KMS-11 (cell line): Measurements from ENCODE around the gene LONP2.

Experiments
- H2AFZ ChIP-seq: fragments of 200-600 bp; sonication (generic); 2 replicates; pipeline ENCODE4 v1.6.1; 2016; ENCODE audit warnings: antibody characterized with exemption, mixed run types, low read depth
- H3K27ac ChIP-seq: fragments of 200-600 bp; sonication (generic); 2 replicates; pipeline ENCODE4 v1.6.1; 2016; ENCODE audit warnings: mild to moderate bottlenecking, mixed run types
- H3K27me3 ChIP-seq: fragments of 200-600 bp; sonication (generic); 2 replicates; pipeline ENCODE4 v1.6.1; 2017; ENCODE audit warnings: mild to moderate bottlenecking, low read depth, mixed run types, moderate library complexity; ENCODE audit not compliant: insufficient read depth
- H3K36me3 ChIP-seq: fragments of 200-600 bp; sonication (generic); 2 replicates; pipeline ENCODE4 v1.6.1; 2017; ENCODE audit warnings: mild to moderate bottlenecking, mixed run types; ENCODE audit not compliant: insufficient read depth
- H3K4me1 ChIP-seq: fragments of 200-600 bp; sonication (generic); 2 replicates; pipeline ENCODE4 v1.6.1; 2016; ENCODE audit warnings: mild to moderate bottlenecking, low read depth, mixed run types; ENCODE audit not compliant: poor library complexity, severe bottlenecking
- H3K4me2 ChIP-seq: fragments of 200-600 bp; sonication (generic); 2 replicates; pipeline ENCODE4 v1.7.0; 2016; ENCODE audit warnings: mild to moderate bottlenecking, mixed run types
- H3K4me3 ChIP-seq: fragments of 200-600 bp; sonication (generic); IDR thresholded peaks from 2 replicates; pipeline ENCODE4 v1.6.1; 2017; ENCODE audit warnings: low read depth, low read length, mixed read lengths; ENCODE audit not compliant: insufficient read depth
- H3K79me2 ChIP-seq: fragments of 200-600 bp; sonication (generic); 2 replicates; pipeline ENCODE4 v1.6.1; 2016; ENCODE audit warnings: low read depth, mixed run types; ENCODE audit not compliant: insufficient read depth
- H3K9ac ChIP-seq: fragments of 200-600 bp; sonication (generic); 2 replicates; pipeline ENCODE4 v1.6.1; 2016; ENCODE audit warnings: mild to moderate bottlenecking, mixed run types
- H4K20me1 ChIP-seq: fragments of 200-600 bp; sonication (generic); 2 replicates; pipeline ENCODE4 v1.6.1; 2016; ENCODE audit warnings: mild to moderate bottlenecking, mixed run types; ENCODE audit not compliant: insufficient read depth
- TF ChIP-seq, protein P1 (sequence below): fragments of 200-600 bp; sonication (generic); conservative IDR thresholded peaks from 2 replicates; pipeline ENCODE4 v1.6.1; 2017; ENCODE audit warnings: low read depth, mild to moderate bottlenecking, antibody characterized with exemption, low read length, moderate library complexity, mixed read lengths

The LONP2 gene

DNA sequence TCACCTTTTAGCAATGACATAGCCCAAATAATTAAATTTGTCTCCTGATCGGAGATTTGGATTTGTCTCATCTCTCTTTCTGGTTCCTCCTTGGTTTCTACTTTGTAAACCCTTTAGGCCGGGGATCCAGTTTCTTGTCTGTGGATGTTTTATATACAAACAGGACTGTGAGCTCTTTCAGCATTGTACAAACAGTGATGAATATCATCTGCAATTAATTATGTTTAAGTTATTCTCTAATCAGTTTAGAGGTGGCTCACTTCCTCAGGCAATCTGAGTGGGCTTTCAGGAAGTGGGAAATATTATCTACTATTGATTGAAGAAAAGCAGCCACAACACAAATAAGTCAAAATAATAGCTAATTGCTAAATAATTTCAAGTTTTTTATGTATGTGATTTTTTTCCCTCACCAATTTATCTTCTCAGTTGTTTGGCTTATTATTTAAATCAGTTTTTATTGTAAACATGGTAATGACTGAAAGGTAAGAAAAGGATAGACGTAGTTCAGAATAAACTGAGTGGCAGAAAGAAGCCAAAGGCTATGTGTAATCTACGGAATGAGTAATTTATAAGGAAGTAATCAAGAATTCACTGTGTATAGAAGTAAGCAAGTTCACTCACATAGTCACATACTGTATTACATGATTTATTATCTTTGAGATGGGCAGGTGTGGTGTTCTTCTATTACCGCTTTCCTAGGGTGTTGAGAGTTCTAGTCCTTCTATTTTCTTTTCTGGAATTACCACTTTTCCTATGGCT lies 6.6 kb downstream of the LONP2 start:
- TF ChIP-seq, protein P1, sequence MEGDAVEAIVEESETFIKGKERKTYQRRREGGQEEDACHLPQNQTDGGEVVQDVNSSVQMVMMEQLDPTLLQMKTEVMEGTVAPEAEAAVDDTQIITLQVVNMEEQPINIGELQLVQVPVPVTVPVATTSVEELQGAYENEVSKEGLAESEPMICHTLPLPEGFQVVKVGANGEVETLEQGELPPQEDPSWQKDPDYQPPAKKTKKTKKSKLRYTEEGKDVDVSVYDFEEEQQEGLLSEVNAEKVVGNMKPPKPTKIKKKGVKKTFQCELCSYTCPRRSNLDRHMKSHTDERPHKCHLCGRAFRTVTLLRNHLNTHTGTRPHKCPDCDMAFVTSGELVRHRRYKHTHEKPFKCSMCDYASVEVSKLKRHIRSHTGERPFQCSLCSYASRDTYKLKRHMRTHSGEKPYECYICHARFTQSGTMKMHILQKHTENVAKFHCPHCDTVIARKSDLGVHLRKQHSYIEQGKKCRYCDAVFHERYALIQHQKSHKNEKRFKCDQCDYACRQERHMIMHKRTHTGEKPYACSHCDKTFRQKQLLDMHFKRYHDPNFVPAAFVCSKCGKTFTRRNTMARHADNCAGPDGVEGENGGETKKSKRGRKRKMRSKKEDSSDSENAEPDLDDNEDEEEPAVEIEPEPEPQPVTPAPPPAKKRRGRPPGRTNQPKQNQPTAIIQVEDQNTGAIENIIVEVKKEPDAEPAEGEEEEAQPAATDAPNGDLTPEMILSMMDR: no peak
- H2AFZ ChIP-seq: no peak overlapping the region
- H3K36me3 ChIP-seq: no peaks in the 10 kb centered on the region
- peaks cover 40% of the 10 kb centered on the region for H3K79me2 ChIP-seq
- no peak overlapping the region for H3K4me2 ChIP-seq
- no peak overlapping the region for H3K27ac ChIP-seq
- no peaks in the 10 kb centered on the region for H4K20me1 ChIP-seq
- H3K9ac ChIP-seq: no peak overlapping the region
- no peaks in the 10 kb centered on the region for H3K27me3 ChIP-seq
- no peak overlapping the region for H3K4me3 ChIP-seq
- peaks cover 8% of the 10 kb centered on the region for H3K4me1 ChIP-seq

DNA sequence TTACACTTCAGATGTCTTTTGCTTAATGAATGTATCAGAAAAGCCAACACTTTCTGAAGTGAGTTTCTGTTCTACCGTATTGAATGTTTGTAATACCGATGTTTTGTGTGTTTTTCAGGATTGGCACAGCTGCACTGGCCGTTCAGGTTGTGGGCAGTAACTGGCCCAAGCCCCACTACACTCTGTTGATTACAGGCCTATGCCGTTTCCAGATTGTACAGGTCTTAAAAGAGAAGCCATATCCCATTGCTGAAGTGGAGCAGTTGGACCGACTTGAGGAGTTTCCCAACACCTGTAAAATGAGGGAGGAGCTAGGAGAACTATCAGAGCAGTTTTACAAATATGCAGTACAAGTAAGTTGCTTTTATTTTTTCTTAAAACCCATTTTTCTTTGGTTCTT lies 7.9 kb downstream of the LONP2 start:
- Histone ChIP-seq H4K20me1 (no peaks in the 10 kb centered on the region), H3K4me2 (no peak overlapping the region), H3K4me1 (no peaks in the 10 kb centered on the region), H3K79me2 (peaks cover 27% of the 10 kb centered on the region; the same call in 1 of the 2 replicates), H2AFZ (no peak overlapping the region), H3K4me3 (no peak overlapping the region), H3K36me3 (no peaks in the 10 kb centered on the region), H3K9ac (no peak overlapping the region), H3K27ac (no peak overlapping the region), H3K27me3 (no peaks in the 10 kb centered on the region)
- TF ChIP-seq, protein P1: no peak

DNA sequence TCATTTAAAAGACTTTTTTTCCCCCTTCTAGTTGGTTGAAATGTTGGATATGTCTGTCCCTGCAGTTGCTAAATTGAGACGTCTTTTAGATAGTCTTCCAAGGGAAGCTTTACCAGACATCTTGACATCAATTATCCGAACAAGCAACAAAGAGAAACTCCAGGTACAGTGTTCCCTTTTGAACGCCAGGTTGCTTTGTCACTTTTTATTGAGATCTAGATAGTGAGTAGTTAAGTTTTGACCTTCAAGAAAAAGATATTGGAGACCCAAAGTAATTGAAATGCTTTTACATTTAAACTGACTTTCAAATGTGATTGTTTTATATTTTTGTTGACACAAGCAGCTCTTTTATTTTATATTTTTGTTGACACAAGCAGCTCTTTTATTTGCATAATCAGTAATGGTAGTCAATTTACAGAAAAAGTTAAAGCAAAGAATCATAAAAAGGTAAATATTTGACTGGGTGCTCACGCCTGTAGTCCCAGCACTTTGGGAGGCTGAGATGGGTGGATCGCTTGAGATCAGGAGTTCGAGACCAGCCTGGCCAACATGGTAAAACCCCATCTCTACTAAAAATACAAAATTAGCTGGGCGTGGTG lies 12.6 kb downstream of the LONP2 start:
- TF ChIP-seq, protein P1: no peak
- H4K20me1 ChIP-seq: no peaks in the 10 kb centered on the region
- H3K4me3 ChIP-seq: no peak overlapping the region
- no peak overlapping the region for H3K4me2 ChIP-seq
- H3K27ac ChIP-seq: no peak overlapping the region
- H3K9ac ChIP-seq: no peak overlapping the region
- H3K79me2 ChIP-seq: no peaks in the 10 kb centered on the region
- no peaks in the 10 kb centered on the region for H3K27me3 ChIP-seq
- no peaks in the 10 kb centered on the region for H3K4me1 ChIP-seq
- no peaks in the 10 kb centered on the region for H3K36me3 ChIP-seq
- H2AFZ ChIP-seq: no peak overlapping the region

DNA sequence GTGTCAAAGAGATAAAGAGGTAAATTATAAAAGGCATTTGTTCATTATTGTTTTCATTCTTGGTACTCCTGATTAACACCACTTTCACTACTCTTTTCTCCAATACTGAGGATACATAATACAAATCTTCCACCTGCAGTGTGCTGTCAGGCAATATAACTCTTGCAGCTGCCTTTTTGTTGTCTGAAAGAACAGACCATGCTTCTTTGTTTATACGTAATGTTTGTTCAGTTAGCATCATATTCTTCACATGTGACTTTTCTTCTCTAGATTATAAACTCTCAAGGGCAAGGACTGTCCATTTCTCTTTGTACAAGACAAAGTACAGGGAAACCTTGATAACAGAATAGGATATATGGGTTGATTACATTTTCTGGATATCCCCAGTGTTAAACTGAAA lies 17.5 kb downstream of the LONP2 start:
- Histone ChIP-seq H4K20me1 (no peaks in the 10 kb centered on the region), H3K79me2 (no peaks in the 10 kb centered on the region), H3K36me3 (no peaks in the 10 kb centered on the region; the same call in 1 of the 2 replicates), H3K4me1 (no peaks in the 10 kb centered on the region), H3K27ac (no peak overlapping the region), H3K4me2 (no peak overlapping the region), H2AFZ (no peak overlapping the region), H3K4me3 (no peak overlapping the region), H3K27me3 (no peaks in the 10 kb centered on the region), H3K9ac (no peak overlapping the region)
- TF ChIP-seq, protein P1: no peak
